Measurements from ENCODE around the gene FSTL3. TPM values are rescaled to one million over a fixed set of nuclear protein-coding genes. Genes with fewer than 3 reads are reported as not detected.

Gene FSTL3
- total RNA-seq, 1 donor from 2014 or later, result 13.8 TPM

- no peak for DNase-seq (ENCODE audit: low spot score, unreplicated experiment)
- Mint-ChIP-seq H3K36me3 (ENCODE audit: insufficient read depth) (no peaks in the 10 kb centered on the region), H3K4me3 (ENCODE audit: low read depth) (no peak overlapping the region), H3K27me3 (no peaks in the 10 kb centered on the region), H3K9me3 (ENCODE audit: low read depth) (no peaks in the 10 kb centered on the region), H3K27ac (no peak overlapping the region), H3K4me1 (ENCODE audit: low read depth) (no peaks in the 10 kb centered on the region)
- no peak for TF ChIP-seq CTCF (IDR thresholded peaks at IDR 0.05; ENCODE audit: unreplicated experiment)
These were observed 24.2 kb upstream of the FSTL3 start for GRCh38 chr19:651991-652390.

- no peak for TF ChIP-seq CTCF (IDR thresholded peaks at IDR 0.05; ENCODE audit: unreplicated experiment)
- no peaks in the 10 kb centered on the region for H3K9me3 Mint-ChIP-seq (ENCODE audit: low read depth)
- H3K36me3 Mint-ChIP-seq (ENCODE audit: insufficient read depth), result no peaks in the 10 kb centered on the region
- H3K27ac Mint-ChIP-seq, result no peak overlapping the region
- DNase-seq (ENCODE audit: low spot score, unreplicated experiment), result no peak
- no peak overlapping the region for H3K4me3 Mint-ChIP-seq (ENCODE audit: low read depth)
- H3K27me3 Mint-ChIP-seq, result no peaks in the 10 kb centered on the region
- no peaks in the 10 kb centered on the region for H3K4me1 Mint-ChIP-seq (ENCODE audit: low read depth)
These were observed 23.5 kb upstream of the FSTL3 start for GRCh38 chr19:652467-653389.

DNA sequence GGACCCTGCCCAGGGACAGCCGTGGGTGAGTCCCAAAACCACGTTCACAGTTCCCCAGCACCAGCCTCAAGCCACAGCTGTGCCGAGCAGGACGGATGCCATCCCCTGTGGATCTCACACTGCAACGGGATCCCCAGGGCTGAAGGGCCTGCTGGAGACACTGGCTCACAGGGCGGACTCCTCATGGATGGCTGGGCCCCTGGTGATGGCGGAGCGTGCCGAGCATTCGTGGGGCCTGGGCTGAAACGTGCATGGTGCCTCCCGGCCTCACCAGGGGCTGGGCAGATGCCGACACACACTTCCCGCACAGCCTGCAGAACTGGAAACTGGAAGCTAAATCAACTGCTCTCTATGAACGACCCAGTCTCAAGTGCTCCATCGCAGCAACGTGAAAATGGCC lies 22.8 kb upstream of the FSTL3 start:
- no peaks in the 10 kb centered on the region for H3K4me1 Mint-ChIP-seq (ENCODE audit: low read depth)
- H3K4me3 Mint-ChIP-seq (ENCODE audit: low read depth), result no peak overlapping the region
- H3K27ac Mint-ChIP-seq, result no peak overlapping the region
- H3K27me3 Mint-ChIP-seq, result no peaks in the 10 kb centered on the region
- no peaks in the 10 kb centered on the region for H3K9me3 Mint-ChIP-seq (ENCODE audit: low read depth)
- no peak for TF ChIP-seq CTCF (IDR thresholded peaks at IDR 0.05; ENCODE audit: unreplicated experiment)
- no peak for DNase-seq (ENCODE audit: low spot score, unreplicated experiment)
- H3K36me3 Mint-ChIP-seq (ENCODE audit: insufficient read depth), result no peaks in the 10 kb centered on the region

DNA sequence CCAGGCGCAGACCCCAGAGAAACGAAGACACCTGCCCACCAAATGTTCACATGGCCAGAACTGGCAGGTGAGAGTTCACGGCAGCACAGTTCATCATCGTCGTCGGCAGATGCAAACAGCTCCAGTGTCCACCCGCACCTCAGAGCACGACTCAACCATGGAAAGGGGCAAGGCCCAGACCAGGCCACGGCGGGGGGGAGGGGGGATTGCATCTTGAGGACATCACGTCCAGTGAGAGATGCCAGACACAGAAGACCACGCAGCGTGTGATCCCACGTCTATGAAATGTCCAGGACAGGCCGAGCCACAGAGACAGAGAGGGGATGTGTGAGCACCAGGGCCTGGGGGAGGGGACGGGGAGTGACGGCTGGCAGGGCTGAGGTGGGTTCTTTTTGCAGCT lies 20.5 kb upstream of the FSTL3 start:
- Mint-ChIP-seq H3K9me3 (ENCODE audit: low read depth) (no peaks in the 10 kb centered on the region), H3K36me3 (ENCODE audit: insufficient read depth) (no peaks in the 10 kb centered on the region), H3K27me3 (no peaks in the 10 kb centered on the region), H3K4me1 (ENCODE audit: low read depth) (peaks cover 3% of the 10 kb centered on the region), H3K27ac (no peak overlapping the region), H3K4me3 (ENCODE audit: low read depth) (no peak overlapping the region)
- no peak for TF ChIP-seq CTCF (IDR thresholded peaks at IDR 0.05; ENCODE audit: unreplicated experiment)
- DNase-seq (ENCODE audit: low spot score, unreplicated experiment), result no peak

DNA sequence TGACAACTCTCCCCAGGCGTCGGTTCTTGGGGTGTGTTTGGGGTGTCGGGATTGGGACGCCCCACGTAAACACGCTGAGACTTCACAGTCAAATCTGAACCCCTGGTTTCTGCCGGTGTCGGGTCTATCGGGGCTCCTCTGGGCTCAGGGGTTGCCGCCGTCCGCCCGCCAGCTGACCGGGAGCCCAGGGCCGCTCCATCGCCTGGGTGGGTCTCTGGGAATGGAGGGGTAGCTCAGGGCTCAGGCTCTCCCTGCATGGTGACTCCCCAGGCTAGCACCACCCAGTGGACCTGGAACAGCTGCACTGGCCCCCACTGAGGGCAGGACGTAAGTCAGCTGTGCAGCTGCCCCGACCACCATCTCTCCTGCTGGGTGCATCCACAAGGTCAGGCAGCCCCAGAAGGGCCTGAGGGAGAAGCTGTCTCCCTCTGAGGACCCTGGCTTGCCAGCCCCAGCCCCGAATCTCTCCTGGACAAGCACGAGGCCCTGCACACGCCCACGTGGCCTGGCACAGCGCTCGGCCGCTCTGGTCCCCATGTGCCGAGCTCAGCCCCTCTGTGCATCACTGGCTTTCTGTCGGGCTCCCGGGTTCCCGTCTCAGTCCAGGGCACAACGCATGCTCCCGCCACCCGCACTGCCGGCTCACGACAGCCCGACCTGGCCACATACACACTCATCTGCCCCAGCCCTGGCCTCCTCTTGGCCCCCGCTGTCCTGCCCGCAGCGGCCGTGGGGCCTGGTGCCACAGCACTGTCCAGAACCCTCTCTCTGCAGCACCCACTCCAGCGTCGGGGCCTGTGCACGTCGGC lies 19.2 kb upstream of the FSTL3 start:
- H3K27ac Mint-ChIP-seq, result peak overlapping the region; percentile 71
- TF ChIP-seq CTCF (IDR thresholded peaks at IDR 0.05; ENCODE audit: unreplicated experiment), result no peak
- H3K9me3 Mint-ChIP-seq (ENCODE audit: low read depth), result no peaks in the 10 kb centered on the region

More for the DNA sequence above, 19.2 kb upstream of the FSTL3 start:
- no peak overlapping the region for H3K4me3 Mint-ChIP-seq (ENCODE audit: low read depth)
- H3K36me3 Mint-ChIP-seq (ENCODE audit: insufficient read depth), result no peaks in the 10 kb centered on the region
- H3K27me3 Mint-ChIP-seq, result no peaks in the 10 kb centered on the region
- H3K4me1 Mint-ChIP-seq (ENCODE audit: low read depth), result peaks cover 15% of the 10 kb centered on the region
- DNase-seq (ENCODE audit: low spot score, unreplicated experiment), result no peak
